Osteoblast (primary cell): Measurements from ENCODE around the gene CARD10. TPM values are rescaled to one million over a fixed set of nuclear protein-coding genes. Genes with fewer than 3 reads are reported as not detected.
A peak's percentile ranks its signal among the peaks of the same experiment; 100 is the strongest.

Experiments used
- DNase-seq: peaks from one replicate; pipeline ENCODE4 v3.0.0; 2011; ENCODE audit warnings: low spot score, mixed read lengths; ENCODE audit not compliant: insufficient read length; ENCODE audit errors: missing footprints
- H2AFZ ChIP-seq: 2 replicates; pipeline ENCODE4 v1.6.0; 2011; ENCODE audit warnings: mild to moderate bottlenecking, low read length
- H3K27ac ChIP-seq: 2 replicates; pipeline ENCODE4 v1.5.1; 2011; ENCODE audit warnings: mild to moderate bottlenecking, low read depth, low read length, moderate library complexity
- H3K27me3 ChIP-seq: 2 replicates; pipeline ENCODE4 v1.6.0; 2012; ENCODE audit warnings: mild to moderate bottlenecking, control low read depth, inconsistent platforms, low read length, moderate library complexity; ENCODE audit not compliant: insufficient read depth
- H3K36me3 ChIP-seq: 2 replicates; pipeline ENCODE4 v1.5.1; 2011; ENCODE audit warnings: mild to moderate bottlenecking, low read length, control low read depth, moderate library complexity; ENCODE audit not compliant: insufficient read depth
- H3K4me1 ChIP-seq: 2 replicates; pipeline ENCODE4 v1.5.1; 2011; ENCODE audit warnings: mild to moderate bottlenecking, low read length, control low read depth, moderate library complexity; ENCODE audit not compliant: insufficient read depth
- H3K4me2 ChIP-seq: 2 replicates; pipeline ENCODE4 v1.6.0; 2011; ENCODE audit warnings: mild to moderate bottlenecking, low read length; ENCODE audit not compliant: insufficient read depth
- H3K4me3 ChIP-seq: fragments of 200-600 bp; sonication (generic); 3 replicates; pipeline ENCODE4 v1.5.1; 2012; ENCODE audit warnings: mild to moderate bottlenecking, low read length, inconsistent platforms; ENCODE audit not compliant: insufficient read depth
- H3K79me2 ChIP-seq: 2 replicates; pipeline ENCODE4 v1.6.0; 2012; ENCODE audit warnings: mild to moderate bottlenecking, low read length, control low read depth, inconsistent platforms; ENCODE audit not compliant: insufficient read depth
- H3K9me3 ChIP-seq: 2 replicates; pipeline ENCODE4 v1.5.1; 2011; ENCODE audit warnings: low read depth, low read length, control low read depth
- H4K20me1 ChIP-seq: 2 replicates; pipeline ENCODE4 v1.6.0; 2012; ENCODE audit warnings: mild to moderate bottlenecking, low read length, control low read depth; ENCODE audit not compliant: insufficient read depth
- total RNA-seq: library from RNA; depleted of rRNA; stranded (reverse); fragments of >200 nt; gene quantifications from 2 replicates; pipeline ENCODE4 v1.2.3, GENCODE V29; 2012
- TF ChIP-seq, protein P1 (sequence below): IDR thresholded peaks from 2 replicates; pipeline ENCODE4 v1.5.1; 2011; ENCODE audit warnings: mild to moderate bottlenecking, low read depth, low read length, moderate library complexity; ENCODE audit errors: extremely low read depth

CARD10 gene
- total RNA-seq, 1 donor, result 11.9 TPM

- DNase-seq, result peak; percentile 31
- TF ChIP-seq, protein P1, sequence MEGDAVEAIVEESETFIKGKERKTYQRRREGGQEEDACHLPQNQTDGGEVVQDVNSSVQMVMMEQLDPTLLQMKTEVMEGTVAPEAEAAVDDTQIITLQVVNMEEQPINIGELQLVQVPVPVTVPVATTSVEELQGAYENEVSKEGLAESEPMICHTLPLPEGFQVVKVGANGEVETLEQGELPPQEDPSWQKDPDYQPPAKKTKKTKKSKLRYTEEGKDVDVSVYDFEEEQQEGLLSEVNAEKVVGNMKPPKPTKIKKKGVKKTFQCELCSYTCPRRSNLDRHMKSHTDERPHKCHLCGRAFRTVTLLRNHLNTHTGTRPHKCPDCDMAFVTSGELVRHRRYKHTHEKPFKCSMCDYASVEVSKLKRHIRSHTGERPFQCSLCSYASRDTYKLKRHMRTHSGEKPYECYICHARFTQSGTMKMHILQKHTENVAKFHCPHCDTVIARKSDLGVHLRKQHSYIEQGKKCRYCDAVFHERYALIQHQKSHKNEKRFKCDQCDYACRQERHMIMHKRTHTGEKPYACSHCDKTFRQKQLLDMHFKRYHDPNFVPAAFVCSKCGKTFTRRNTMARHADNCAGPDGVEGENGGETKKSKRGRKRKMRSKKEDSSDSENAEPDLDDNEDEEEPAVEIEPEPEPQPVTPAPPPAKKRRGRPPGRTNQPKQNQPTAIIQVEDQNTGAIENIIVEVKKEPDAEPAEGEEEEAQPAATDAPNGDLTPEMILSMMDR, result no peak
- Histone ChIP-seq H3K4me3 (no peak overlapping the region), H3K9me3 (no peaks in the 10 kb centered on the region), H2AFZ (no peak overlapping the region), H3K4me2 (no peak overlapping the region), H3K27me3 (no peaks in the 10 kb centered on the region), H3K27ac (no peak overlapping the region), H4K20me1 (no peaks in the 10 kb centered on the region), H3K79me2 (peaks cover 18% of the 10 kb centered on the region), H3K4me1 (peaks cover 23% of the 10 kb centered on the region), H3K36me3 (peaks cover 5% of the 10 kb centered on the region)
These were observed 2.1 kb upstream of the CARD10 start for GRCh38 chr22:37521236-37521739.

DNA sequence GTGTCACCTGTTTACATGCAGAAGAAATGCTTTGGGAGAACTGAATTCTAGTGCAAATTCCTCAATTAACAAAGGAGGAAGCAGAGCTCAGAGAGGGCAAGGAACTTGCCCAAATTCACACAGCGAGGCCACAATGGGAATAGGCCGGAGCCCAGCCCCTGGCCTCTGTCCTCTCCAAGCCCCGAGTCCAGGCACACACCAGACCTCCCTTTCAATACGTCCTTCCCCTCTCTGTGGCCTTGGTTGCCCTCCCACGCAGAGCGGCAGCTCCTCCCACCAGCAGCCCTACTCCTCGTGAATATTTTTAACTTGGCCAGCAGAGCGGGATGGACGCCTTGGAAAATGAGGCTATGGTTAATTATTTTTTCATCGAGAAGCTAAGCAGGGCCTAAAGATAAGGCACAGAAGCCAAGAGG lies 1.6 kb upstream of the CARD10 start:
- Histone ChIP-seq H3K4me3 (no peak overlapping the region), H3K4me1 (peaks cover 18% of the 10 kb centered on the region), H3K27me3 (no peaks in the 10 kb centered on the region), H3K27ac (no peak overlapping the region), H3K9me3 (no peaks in the 10 kb centered on the region), H2AFZ (no peak overlapping the region), H3K36me3 (peaks cover 9% of the 10 kb centered on the region), H3K79me2 (peaks cover 18% of the 10 kb centered on the region), H3K4me2 (no peak overlapping the region), H4K20me1 (no peaks in the 10 kb centered on the region)
- TF ChIP-seq, protein P1, result no peak
- DNase-seq, result peak; percentile 82

GRCh38 chr22:37518509-37519267 lies 527 bp downstream of the CARD10 start:
- DNase-seq, result peak; percentile 54
- no peaks in the 10 kb centered on the region for H3K27me3 ChIP-seq
- H3K4me1 ChIP-seq, result peaks cover 6% of the 10 kb centered on the region
- TF ChIP-seq, protein P1, result no peak
- H3K4me2 ChIP-seq, result peak overlapping the region; percentile 87
- H2AFZ ChIP-seq, result peak overlapping the region; percentile 70
- peak overlapping the region; percentile 81 for H3K4me3 ChIP-seq
- H3K79me2 ChIP-seq, result peaks cover 18% of the 10 kb centered on the region
- H3K9me3 ChIP-seq, result no peaks in the 10 kb centered on the region
- H4K20me1 ChIP-seq, result peaks cover 4% of the 10 kb centered on the region
- H3K27ac ChIP-seq, result peak overlapping the region; percentile 41
- H3K36me3 ChIP-seq, result peaks cover 24% of the 10 kb centered on the region

GRCh38 chr22:37517826-37518450 lies 1.3 kb downstream of the CARD10 start:
- Histone ChIP-seq H4K20me1 (peaks cover 5% of the 10 kb centered on the region), H3K27me3 (no peaks in the 10 kb centered on the region), H3K4me1 (peaks cover 8% of the 10 kb centered on the region), H3K27ac (no peak overlapping the region), H3K9me3 (no peaks in the 10 kb centered on the region), H2AFZ (peak overlapping the region; percentile 70), H3K79me2 (peaks cover 18% of the 10 kb centered on the region), H3K36me3 (peaks cover 24% of the 10 kb centered on the region), H3K4me2 (peak overlapping the region; percentile 87), H3K4me3 (peak overlapping the region; percentile 81)
- TF ChIP-seq, protein P1, result no peak
- peak; percentile 87 for DNase-seq
